Activated gamma-delta T cell (primary cell): ENCODE measurements around the gene RBBP8NL.

Source experiments
- DNase-seq: peaks from one replicate; lab custom pipeline; 2025; lab: John Stamatoyannopoulos, UW

Gene RBBP8NL

GRCh38 chr20:62362991-62363919 is 64.1 kb downstream of the RBBP8NL start:
- DNase-seq: no peak

GRCh38 chr20:62362590-62362940 is 64.8 kb downstream of the RBBP8NL start:
- DNase-seq: no peak

- no peak for DNase-seq
These were observed 65.3 kb downstream of the RBBP8NL start for GRCh38 chr20:62361799-62362589.

GRCh38 chr20:62360854-62361798 is 66.2 kb downstream of the RBBP8NL start:
- no peak for DNase-seq
